ENCODE results near the gene BCL11B. TPM values are rescaled to one million over a fixed set of nuclear protein-coding genes. Genes with fewer than 3 reads are reported as not detected.

Gene BCL11B
- polyA plus RNA-seq, 3 donors = 0.11 to 0.28 (median 0.13) TPM

- 90% methylated on average over 4 of the region's 4 CpGs for WGBS, 3 donors
- H3K27ac ChIP-seq (ENCODE audit: low read depth, low read length) = no peak overlapping the region
Observed at GRCh38 chr14:99166506-99166905, 105.5 kb downstream of the BCL11B start.

DNA sequence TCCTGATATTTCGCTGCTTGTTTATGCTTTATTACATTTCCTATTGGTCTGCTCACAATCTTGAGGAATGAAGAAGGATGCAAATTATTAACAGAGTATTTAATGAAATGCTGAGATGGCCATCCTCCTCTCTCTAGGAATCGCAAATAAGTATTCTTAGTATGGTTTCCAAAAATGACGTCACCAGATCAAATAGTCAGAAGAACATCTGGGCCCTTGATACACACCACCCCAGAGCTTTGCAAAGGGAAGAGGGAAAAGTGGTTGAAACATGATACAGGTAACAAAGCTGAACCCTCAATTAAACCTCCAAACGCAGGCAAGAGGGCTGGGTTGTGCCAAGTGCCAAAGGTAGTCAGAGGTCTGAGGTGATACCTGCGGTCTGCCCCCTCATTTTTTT, 107.3 kb downstream of the BCL11B start:
- 70 to 75% (median 72%) methylated on average over 5 of the region's 5 CpGs for WGBS, 3 donors
- no peak overlapping the region for H3K27ac ChIP-seq (ENCODE audit: low read depth, low read length)

DNA sequence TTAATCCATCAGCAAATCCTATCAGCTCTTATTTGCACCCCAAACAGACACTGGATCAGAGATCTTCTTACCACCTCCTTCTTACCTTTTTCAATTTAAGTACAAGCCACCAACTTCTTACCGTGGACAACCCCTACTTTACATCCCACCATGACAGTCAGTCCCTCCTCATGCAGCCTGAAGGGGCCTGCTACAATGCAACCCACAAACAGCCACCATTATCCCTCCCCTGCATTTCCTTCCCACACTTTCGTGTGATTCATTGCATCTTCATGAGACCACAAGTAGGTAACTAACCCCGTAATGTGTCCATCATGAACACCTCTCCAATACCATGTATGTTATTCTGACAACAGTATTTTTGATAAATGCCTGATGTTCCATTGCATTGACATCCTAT, 108.6 kb downstream of the BCL11B start:
- H3K27ac ChIP-seq (ENCODE audit: low read depth, low read length) = no peak overlapping the region
- WGBS, 3 donors = 69 to 92% (median 79%) methylated on average over 3 of the region's 3 CpGs

GRCh38 chr14:99159341-99160340, 112.4 kb downstream of the BCL11B start:
- no peak overlapping the region for H3K27ac ChIP-seq (ENCODE audit: low read depth, low read length)
- 77 to 82% (median 80%) methylated on average over 22 of the region's 22 CpGs for WGBS, 3 donors

GRCh38 chr14:99158646-99159165, 113.3 kb downstream of the BCL11B start:
- no peak overlapping the region for H3K27ac ChIP-seq (ENCODE audit: low read depth, low read length)
- WGBS, 3 donors = 76 to 81% (median 78%) methylated on average over 7 of the region's 7 CpGs

DNA sequence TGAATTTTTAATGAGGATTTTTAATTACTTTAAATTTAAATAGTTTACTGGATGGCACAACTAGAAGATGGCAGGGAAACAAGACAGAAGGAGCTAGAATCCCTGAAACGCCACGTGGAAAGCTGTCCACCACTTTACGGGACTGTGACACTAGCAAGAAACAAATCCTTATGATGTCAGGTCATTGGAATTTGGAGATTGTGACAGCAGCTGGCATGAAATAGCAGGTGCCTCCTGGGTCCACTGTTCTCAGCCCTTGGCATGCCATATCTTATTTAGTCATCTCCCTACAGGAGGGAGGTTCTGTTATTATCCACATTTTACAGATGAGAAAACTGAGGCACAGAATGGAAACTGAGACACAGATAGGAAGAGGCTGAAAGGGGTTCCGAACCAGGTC, 113.8 kb downstream of the BCL11B start:
- WGBS, 3 donors = 59 to 91% (median 68%) methylated on average over 4 of the region's 4 CpGs
- H3K27ac ChIP-seq (ENCODE audit: low read depth, low read length) = no peak overlapping the region

DNA sequence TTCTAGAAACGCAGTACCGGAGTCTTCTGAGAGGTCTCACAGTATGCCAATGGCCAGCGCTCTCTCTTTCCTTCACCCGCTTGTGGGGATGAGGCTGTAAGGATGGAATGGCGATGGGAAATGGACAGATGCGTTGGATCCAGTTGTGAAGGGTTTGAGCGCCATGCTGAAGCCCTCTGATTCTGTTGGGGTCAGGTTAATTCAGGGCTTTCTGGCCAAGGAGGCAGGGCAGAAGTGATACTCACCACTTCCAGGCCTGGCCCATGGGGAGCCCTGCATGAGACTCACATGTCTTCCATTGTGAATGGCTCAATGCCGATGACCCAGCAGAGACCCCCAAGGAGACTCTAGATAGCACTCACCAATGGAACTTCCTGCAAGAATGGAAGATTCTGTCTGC, 114.3 kb downstream of the BCL11B start:
- 93 to 97% (median 96%) methylated on average over 8 of the region's 8 CpGs for WGBS, 3 donors
- H3K27ac ChIP-seq (ENCODE audit: low read depth, low read length) = no peak overlapping the region

GRCh38 chr14:99157246-99157645, 114.8 kb downstream of the BCL11B start:
- 91 to 96% (median 93%) methylated on average over 8 of the region's 8 CpGs for WGBS, 3 donors

DNA sequence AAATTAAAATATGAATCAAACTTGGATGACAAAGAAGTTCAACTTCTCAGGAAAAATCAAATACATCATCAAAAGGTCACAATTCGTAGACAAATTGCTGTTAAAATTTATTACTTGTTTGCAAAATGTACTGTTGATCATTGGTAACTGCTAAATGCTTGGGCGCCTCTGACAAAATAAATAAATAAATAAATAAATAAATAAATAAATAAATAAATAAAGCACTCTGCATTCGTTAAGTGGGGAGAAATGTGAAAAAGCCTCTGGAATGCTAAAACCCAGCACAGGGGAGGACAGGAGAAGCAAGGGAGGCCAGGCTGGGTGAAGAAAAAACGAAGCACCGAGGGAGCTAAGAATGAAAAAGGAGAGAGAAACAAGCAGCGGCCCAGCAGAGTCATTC, 115.2 kb downstream of the BCL11B start:
- H3K27ac ChIP-seq (ENCODE audit: low read depth, low read length) = no peak overlapping the region
- 89 to 92% (median 90%) methylated on average over 6 of the region's 6 CpGs for WGBS, 3 donors

More at GRCh38 chr14:99157246-99157645, 114.8 kb downstream of the BCL11B start:
- H3K27ac ChIP-seq (ENCODE audit: low read depth, low read length) = no peak overlapping the region

GRCh38 chr14:99156090-99156425, 115.9 kb downstream of the BCL11B start:
- 81 to 87% (median 84%) methylated on average over 7 of the region's 7 CpGs for WGBS, 3 donors
- no peak overlapping the region for H3K27ac ChIP-seq (ENCODE audit: low read depth, low read length)

DNA sequence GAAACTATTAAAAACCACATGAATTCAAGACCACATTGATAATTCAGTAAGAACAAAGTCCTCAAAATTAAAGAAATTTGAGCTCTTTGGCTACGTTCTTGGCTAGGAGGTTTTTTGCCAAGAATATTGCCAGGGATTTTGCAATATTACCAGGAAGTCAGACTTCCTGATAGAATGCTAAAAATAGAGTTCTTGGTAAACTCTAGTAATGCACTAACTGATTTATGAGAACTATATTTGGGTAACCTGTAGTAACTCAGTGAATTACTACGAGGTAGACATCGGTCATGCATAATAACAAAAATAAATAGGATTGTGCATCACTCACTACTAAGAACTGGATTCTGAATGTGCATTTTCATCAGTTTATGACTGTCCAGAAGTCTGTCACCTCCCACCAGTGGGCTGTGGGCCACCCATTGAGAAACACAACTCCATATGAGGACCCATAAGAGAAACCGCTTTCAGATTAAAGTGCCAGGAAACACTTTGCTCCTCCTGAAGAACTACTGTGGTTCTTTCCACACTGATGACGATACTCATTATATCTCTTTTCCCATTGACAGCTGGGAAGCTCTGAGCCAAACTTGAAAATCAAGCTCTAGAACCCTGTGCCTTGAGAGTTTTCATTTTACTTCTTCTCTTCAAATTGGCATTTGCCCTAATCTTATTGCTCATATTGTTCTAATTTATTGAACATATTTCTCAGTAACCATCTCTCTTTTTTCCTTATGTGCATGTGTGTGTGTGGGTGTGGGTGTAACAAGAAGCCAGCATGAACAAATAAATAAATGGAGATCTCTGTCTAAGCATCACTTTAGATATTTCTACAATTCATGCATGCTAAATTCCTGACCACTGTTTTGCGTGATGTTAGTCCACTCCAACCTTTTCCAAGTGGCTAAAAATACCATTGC, 116.6 kb downstream of the BCL11B start:
- WGBS, 3 donors = 35 to 46% (median 38%) methylated on average over 6 of the region's 6 CpGs
- H3K27ac ChIP-seq (ENCODE audit: low read depth, low read length) = no peak overlapping the region

GRCh38 chr14:99150236-99150635, 121.8 kb downstream of the BCL11B start:
- WGBS, 3 donors = 66 to 71% (median 67%) methylated on average over 2 of the region's 2 CpGs

DNA sequence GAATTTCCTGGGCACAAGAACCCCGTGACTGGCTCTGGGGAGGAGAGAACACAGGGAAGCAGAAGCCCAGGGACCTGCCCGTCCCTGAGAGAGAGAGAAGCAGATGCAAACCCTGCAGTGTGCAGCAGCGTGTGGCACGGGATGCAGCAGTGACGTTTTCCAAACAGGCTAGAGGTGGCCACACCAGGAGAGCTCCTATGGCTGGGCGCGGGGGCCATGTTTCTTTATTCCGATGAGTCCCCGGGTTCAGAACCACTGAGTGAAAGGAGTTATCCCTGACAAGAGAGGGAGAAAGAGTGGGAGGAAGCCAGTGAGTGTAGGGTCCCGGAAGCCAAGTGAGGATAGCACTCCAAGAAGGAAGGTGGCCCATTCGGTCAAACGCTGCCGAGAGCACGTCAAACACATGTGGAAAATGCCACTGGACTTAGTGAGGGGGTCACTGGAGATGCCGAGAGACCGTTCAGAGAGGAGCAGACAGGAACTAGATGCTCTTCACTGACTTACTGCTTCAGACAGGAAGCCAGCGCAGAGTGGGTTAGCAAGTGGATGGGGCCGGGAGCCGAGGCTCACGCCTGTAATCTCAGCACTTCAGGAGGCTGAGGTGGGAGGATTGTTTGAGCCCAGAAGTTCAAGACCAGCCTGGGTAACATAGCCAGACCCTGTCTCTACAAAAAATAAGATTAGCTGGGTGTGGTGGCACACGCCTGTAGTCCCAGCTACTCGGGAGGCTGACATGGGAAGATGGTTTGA, 123.0 kb downstream of the BCL11B start:
- WGBS, 3 donors = 77 to 81% (median 78%) methylated on average over 22 of the region's 22 CpGs
- no peak overlapping the region for H3K27ac ChIP-seq (ENCODE audit: low read depth, low read length)

More at GRCh38 chr14:99150236-99150635, 121.8 kb downstream of the BCL11B start:
- H3K27ac ChIP-seq (ENCODE audit: low read depth, low read length) = no peak overlapping the region

- 83 to 91% (median 86%) methylated on average over 8 of the region's 8 CpGs for WGBS, 3 donors
- H3K27ac ChIP-seq (ENCODE audit: low read depth, low read length) = no peak overlapping the region
Observed at GRCh38 chr14:99148131-99148530, 123.9 kb downstream of the BCL11B start.

- WGBS, 3 donors = 70 to 76% (median 74%) methylated on average over 5 of the region's 5 CpGs
Observed at GRCh38 chr14:99147366-99147740, 124.6 kb downstream of the BCL11B start.

GRCh38 chr14:99146616-99147365, 125.2 kb downstream of the BCL11B start:
- H3K27ac ChIP-seq (ENCODE audit: low read depth, low read length) = no peak overlapping the region
- WGBS, 3 donors = 68 to 86% (median 84%) methylated on average over 27 of the region's 27 CpGs

More at GRCh38 chr14:99147366-99147740, 124.6 kb downstream of the BCL11B start:
- no peak overlapping the region for H3K27ac ChIP-seq (ENCODE audit: low read depth, low read length)

DNA sequence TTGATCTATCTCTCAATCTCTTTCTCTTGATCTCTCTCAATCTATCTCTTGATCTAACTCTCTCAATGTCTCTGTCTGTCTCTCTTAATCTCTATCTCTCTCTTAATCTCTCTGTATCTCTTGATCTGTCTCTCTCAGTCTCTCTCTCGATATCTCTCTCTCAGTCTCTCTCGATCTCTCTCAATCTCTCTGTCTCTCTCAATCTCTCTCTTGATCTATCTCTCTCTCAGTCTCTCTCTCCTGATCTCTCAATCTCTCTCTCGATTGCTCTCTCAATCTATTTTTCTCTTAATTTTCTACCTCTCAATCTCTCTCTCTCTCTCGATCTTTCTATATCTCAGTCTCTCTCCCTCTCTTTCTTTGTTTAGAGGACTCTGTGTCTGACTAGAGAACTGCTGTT, 126.7 kb downstream of the BCL11B start:
- WGBS, 3 donors = 84 to 93% (median 92%) methylated on average over 4 of the region's 4 CpGs
- no peak overlapping the region for H3K27ac ChIP-seq (ENCODE audit: low read depth, low read length)

All from adipose tissue (tissue), 3 donors.